WI38 (cell line): ENCODE results near the gene ADGRV1.
"Not testable (repeated sequence)": the region's sequence is repeated elsewhere in the genome, so short reads cannot be mapped to it uniquely, and the experiment has no call there.

Experiments used
- H3K4me3 ChIP-seq: 2 replicates; pipeline ENCODE4 v1.5.1; 2011; ENCODE audit warnings: low read depth, mild to moderate bottlenecking, control low read depth, low read length
- CTCF ChIP-seq: IDR thresholded peaks from 2 replicates; pipeline ENCODE4 v1.5.1; 2012; ENCODE audit warnings: low read depth, mild to moderate bottlenecking, control low read depth, low read length

The ADGRV1 gene

GRCh38 chr5:90682278-90682677 lies 123.7 kb downstream of the ADGRV1 start:
- no peak overlapping the region for H3K4me3 ChIP-seq
- TF ChIP-seq CTCF: no peak

- TF ChIP-seq CTCF: no peak
- H3K4me3 ChIP-seq: no peak overlapping the region
These were observed 126.9 kb downstream of the ADGRV1 start for GRCh38 chr5:90685425-90686022.

- not testable (repeated sequence) for H3K4me3 ChIP-seq
These were observed 127.8 kb downstream of the ADGRV1 start for GRCh38 chr5:90686363-90686762.

GRCh38 chr5:90687458-90687857 lies 128.9 kb downstream of the ADGRV1 start:
- not testable (repeated sequence) for H3K4me3 ChIP-seq

GRCh38 chr5:90689064-90689463 lies 130.5 kb downstream of the ADGRV1 start:
- no peak for TF ChIP-seq CTCF
- no peak overlapping the region for H3K4me3 ChIP-seq

GRCh38 chr5:90690307-90690706 lies 131.7 kb downstream of the ADGRV1 start:
- H3K4me3 ChIP-seq: no peak overlapping the region
- no peak for TF ChIP-seq CTCF

- no peak for TF ChIP-seq CTCF
- no peak overlapping the region for H3K4me3 ChIP-seq
These were observed 132.9 kb downstream of the ADGRV1 start for GRCh38 chr5:90691533-90691932.

- no peak overlapping the region for H3K4me3 ChIP-seq
- no peak for TF ChIP-seq CTCF
These were observed 137.6 kb downstream of the ADGRV1 start for GRCh38 chr5:90696153-90696552.
